NOMO-1 treated with DMSO at 0.1 percent for 48 hours (cell line): Measurements from ENCODE around the gene TRPV3.
"Not testable (repeated sequence)": the region's sequence is repeated elsewhere in the genome, so short reads cannot be mapped to it uniquely, and the experiment has no call there.

Experiments used
- DNase-seq: peaks from one replicate; lab custom pipeline; 2025; ENCODE audit not compliant: unreplicated experiment; lab: John Stamatoyannopoulos, UW

TRPV3 gene

DNA sequence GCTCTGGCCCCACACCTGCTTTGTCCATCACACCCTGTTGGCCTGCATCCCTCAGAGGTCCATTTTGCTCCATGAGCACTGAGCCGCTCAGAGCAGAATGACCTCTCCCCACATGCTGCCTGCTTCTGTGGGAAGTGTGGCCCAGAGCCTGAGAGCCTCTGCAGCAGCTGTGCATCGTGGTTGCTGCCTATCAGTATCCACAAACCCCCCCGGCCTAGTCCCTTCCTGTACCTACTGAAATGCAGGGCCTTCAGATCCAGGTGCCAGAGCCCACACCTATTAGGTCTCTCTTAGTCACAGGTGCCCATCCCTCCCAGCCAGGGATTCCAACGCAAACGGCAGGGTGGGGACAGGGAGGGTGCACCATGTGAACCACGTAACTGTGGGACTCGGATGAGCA, 16.6 kb upstream of the TRPV3 start:
- no peak for DNase-seq

- no peak for DNase-seq
Measured at GRCh38 chr17:3573246-3574100, 15.9 kb upstream of the TRPV3 start.

GRCh38 chr17:3572231-3572630, 14.6 kb upstream of the TRPV3 start:
- no peak for DNase-seq

- DNase-seq: no peak
Measured at GRCh38 chr17:3571043-3571900, 13.7 kb upstream of the TRPV3 start.

DNA sequence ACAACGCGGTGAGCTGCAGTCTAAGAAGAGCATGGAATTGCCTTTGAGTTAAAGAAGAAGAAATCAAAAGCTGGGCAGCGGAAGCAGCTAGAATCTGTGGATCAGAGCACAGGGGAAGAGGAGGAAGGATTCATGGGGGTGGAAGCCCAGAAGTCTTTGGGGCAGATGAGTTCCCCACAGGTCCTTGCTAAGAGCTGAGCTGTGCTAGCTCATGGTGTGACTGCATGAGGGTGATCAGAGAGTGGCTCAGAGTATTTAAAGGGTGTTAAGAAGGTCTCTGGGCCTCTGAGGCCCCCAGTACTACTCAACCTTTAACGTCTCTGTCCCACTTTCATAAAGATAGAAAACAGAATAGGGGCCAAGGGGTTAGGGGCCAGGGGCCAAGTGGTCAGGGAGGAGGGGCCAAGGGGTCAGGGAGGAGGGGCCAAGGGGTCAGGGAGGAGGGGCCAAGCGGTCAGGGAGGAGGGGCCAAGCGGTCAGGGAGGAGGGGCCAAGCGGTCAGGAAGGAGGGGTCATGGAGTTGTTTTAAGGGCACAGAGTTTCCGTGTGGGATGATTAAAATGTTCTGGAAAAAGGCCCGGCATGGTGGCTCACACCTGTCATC, 12.0 kb upstream of the TRPV3 start:
- no peak for DNase-seq

DNA sequence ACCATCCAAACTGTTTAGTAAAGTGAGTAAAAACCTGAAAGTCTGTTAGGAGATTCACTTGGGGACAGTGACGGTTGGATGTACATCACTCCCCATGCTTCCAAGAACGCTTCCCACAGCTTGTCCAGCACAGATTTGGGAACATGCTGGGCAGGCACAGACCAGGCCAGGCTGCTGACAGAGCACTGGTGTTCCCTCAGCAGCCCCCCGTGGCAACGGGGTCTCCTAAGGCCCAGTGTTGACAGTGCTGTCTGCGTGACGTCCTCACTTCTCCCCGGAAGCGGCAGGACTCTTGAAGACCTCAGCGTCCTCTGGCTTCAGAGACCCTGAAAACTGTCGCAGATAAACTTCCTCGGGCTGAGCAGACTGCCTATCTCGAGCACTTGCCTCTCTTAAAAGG, 8.9 kb upstream of the TRPV3 start:
- DNase-seq: no peak

DNA sequence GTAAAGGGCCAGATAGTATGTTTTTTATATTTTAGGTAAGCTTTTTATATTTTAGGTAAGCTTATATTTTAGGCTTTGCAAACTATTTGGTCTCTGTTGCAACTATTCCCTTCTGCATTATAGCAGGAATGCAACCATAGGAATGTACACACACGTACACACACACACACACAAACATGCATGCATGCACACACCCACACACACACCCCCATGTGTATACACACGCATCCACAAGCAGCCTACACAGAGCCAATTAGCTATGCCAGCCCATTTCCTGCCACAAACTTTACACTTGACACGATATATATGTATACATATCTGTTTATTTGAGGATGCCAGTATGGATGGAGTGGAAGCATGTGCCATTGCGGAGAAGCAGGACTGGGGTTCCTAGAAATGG, 7.5 kb upstream of the TRPV3 start:
- DNase-seq: no peak

GRCh38 chr17:3564241-3564640, 6.6 kb upstream of the TRPV3 start:
- DNase-seq: not testable (repeated sequence)

- DNase-seq: no peak
Measured at GRCh38 chr17:3559270-3559645, 1.6 kb upstream of the TRPV3 start.

- DNase-seq: no peak
Measured at GRCh38 chr17:3558603-3559269, 1.1 kb upstream of the TRPV3 start.

DNA sequence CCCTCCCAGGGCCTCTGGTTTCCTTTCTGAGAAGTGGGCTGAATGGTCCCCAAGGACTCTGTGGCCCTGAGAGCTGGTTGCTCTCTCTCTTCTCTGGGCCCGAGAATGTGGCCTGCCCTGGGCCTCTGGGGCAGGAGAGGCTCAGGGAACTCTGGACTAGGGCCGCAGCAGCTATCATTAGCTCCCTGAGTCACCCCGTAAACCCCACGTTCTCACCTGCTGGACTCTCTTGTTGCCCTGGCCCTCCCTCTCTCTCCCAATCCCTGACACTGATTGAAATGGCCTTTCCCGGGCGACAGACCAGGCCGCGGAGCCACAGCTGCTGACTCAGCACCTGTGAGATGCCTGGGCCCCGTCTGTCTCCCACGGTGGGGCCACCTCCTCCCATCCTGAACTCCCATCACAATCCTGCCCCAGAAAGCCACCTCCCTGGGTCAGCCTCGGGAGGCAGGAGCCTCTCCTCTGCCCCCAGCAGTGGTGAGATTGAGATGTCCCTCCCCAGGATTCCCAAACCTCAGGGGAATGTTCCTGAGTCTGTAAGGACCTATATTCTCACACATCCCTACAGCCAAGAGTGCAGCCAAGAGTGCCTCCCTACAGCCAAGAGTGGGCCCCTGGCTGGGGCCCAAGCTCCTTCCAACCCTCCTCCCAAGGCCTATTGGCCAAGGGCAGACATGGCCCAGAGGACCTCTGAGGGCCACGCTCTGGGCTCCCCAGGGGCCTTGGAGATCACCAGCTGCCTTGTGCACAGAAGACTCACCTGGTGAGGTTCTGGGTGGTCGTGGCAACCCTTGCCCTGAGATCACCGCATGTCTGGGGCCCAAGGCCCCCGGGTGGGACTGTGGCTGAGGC, 470 bp downstream of the TRPV3 start:
- DNase-seq: no peak

GRCh38 chr17:3556239-3556915, 1.2 kb downstream of the TRPV3 start:
- DNase-seq: no peak

DNA sequence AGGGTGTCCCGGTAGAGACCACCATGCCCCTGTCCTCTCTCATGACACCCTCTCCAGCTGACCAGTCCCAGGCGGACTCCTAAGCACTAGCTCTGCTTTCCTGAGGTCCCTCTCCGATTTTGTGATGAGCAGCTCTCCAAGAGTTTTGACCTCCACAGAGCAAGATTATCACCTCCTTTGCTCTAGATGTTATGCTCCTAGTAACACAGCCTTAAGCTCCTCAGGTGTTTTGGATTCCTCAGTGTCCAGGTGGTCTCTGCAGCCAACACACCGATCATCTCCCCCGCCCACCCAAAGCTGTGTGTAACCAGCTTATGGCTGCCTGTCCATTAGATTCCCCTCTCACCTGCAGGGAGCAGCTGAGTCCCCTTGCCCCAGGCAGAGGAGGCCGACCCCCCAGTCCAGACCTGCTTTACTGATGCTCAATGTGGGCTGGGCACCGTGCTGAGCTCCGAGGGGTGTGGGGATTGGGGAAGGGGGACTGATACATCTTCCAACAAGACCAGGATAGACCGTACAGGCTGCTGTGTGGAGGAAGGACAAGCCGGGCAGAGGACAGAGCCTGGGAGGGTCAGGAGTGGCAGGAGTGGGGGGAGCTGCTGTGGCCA, 2.3 kb downstream of the TRPV3 start:
- DNase-seq: no peak

DNA sequence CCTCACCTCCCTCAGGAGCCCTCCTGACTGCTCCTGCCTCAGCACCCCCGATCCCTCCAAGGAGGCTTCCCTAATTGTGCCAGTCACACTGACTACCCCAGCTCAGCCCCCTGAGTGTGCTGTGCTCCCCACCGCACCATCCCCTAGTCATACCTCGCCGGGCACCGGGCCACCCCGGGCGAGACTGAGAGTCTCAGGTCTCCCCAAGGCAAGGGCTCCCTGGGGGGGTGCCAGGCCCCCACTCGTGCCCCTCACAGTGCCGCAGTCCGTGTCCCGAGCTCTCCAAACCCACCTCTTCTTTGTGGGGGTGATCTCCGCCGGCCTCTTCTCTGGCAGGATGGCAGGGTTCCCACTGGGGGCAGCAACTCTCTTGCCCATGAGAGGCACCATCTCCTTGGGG, 3.2 kb downstream of the TRPV3 start:
- DNase-seq: no peak

DNA sequence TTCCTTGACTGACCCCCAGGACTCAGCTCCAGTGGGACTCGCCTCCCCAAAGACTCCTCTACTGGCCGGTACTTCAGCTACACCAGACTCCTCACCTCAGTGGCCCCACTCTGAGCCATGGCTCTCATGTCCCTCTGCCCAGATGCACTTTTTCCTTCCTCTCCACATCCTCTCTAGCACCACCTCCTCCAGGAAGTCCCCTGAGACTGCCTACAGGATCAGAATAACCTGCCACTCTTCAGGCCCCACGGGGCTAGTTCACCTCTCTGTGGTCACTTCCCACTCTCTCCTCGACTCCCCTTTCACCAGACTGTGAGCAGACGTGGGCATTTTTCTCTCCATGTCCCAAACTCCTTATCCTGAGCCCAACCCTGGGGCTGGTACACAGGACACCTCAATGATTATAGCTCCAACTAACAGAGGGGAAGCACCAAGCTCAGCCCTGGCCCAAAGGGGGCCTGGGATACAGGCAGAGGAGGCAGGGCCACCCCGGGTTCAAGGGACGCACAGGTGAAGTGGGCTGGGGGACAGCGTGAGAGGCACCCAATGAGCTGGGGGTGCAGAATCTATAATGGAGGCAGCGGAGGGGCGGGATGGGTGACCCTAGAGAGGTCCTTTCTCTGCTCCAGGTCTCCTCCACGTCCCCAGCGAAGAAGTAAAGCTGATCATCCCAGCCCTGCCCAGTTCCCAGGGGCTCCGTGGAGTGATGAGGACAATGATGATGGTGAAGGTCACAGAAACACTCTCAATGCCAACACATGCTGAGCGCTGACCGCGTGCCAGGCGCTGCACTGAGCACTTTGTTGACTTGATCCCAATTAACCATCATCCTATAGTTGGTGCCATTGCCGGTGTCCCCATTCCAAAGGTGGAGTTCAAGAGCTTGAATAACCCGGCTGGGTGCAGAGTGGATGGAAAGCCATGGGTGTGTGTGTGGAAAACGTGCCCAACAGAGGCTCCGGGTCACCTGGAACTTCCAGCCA, 3.9 kb downstream of the TRPV3 start:
- DNase-seq: no peak

GRCh38 chr17:3552916-3553315, 4.7 kb downstream of the TRPV3 start:
- no peak for DNase-seq

DNA sequence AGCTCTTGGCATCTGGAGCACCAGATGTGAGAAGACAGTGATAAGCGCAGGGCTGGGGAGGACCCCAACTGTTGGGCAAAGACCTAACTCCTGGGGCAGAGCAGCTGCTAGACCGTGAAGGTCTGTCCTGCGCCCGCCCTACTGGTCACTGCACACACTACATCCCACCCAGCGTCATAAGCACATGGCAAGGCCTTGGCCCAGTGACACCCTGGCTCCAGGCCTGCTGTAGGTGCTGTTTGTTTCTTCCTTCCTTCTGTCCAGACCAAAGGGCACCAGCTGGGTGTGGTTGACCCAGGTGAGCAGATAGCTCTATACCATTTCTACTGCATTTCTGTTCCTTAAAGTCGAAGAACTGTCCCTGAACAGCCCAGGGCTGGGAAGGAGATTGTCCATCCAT, 6.4 kb downstream of the TRPV3 start:
- no peak for DNase-seq

- DNase-seq: no peak
Measured at GRCh38 chr17:3549610-3550162, 7.9 kb downstream of the TRPV3 start.
